ENCODE data around the gene MTERF1. TPM values are rescaled to one million over a fixed set of nuclear protein-coding genes. Genes with fewer than 3 reads are reported as not detected.

Gene MTERF1
- total RNA-seq, 1 experiment from 2014 or later: 19.8 TPM

- no peak overlapping the region for H3K27ac Mint-ChIP-seq
- TF ChIP-seq CTCF (conservative IDR thresholded peaks at IDR 0.05): no peak
- no peak overlapping the region for H3K4me3 Mint-ChIP-seq
- no peak overlapping the region for H2BK15ac ChIP-seq (ENCODE audit: low read depth, low read length)
- no peak overlapping the region for H4K5ac ChIP-seq (ENCODE audit: insufficient read length, low read depth, low read length)
- peaks cover 5 to 6% of the 10 kb centered on the region in 2 experiments; a peak in 1 of 4 replicates for H3K4me1 Mint-ChIP-seq
- no peak overlapping the region for H3K4ac ChIP-seq (ENCODE audit: low read depth, low read length)
- H3K9me3 Mint-ChIP-seq: no peaks in the 10 kb centered on the region
- H2BK120ac ChIP-seq (ENCODE audit: low read depth, low read length, poor library complexity, severe bottlenecking): no peak overlapping the region
- no peak overlapping the region for H4K91ac ChIP-seq (ENCODE audit: insufficient read length, low read depth, low read length)
- H3K27me3 Mint-ChIP-seq (ENCODE audit: low read depth): no peaks in the 10 kb centered on the region; the same call in 1 of the 2 replicates
- no peak overlapping the region for H3K27ac ChIP-seq (ENCODE audit: insufficient read length, low read depth, low read length)
- no CpG with 5 or more reads among the region's 1 CpG for WGBS (ENCODE audit: extremely low coverage, insufficient read length, low lambda C conversion rate)
- DNase-seq: no peak
- H3K36me3 Mint-ChIP-seq (ENCODE audit: insufficient read depth in 1 of 3, low read depth in 3 of 3): no peaks in the 10 kb centered on the region
- no peak overlapping the region for H2AK5ac ChIP-seq (ENCODE audit: insufficient read length, low read length)
- H3K14ac ChIP-seq (ENCODE audit: insufficient read depth, low read length): no peak overlapping the region
- H3K79me2 ChIP-seq (ENCODE audit: insufficient read depth, low read length): no peaks in the 10 kb centered on the region
- no peaks in the 10 kb centered on the region for H3K9me3 ChIP-seq (ENCODE audit: control insufficient read depth, low read depth, low read length)
- no peak overlapping the region for H3K23ac ChIP-seq (ENCODE audit: insufficient read length, low read depth, low read length)
- no peaks in the 10 kb centered on the region for H3K79me1 ChIP-seq (ENCODE audit: insufficient read depth, low read depth, low read length, poor library complexity, severe bottlenecking)
- H3K18ac ChIP-seq (ENCODE audit: insufficient read length, low read depth, low read length): no peak overlapping the region
- no peak overlapping the region for H3K4me2 ChIP-seq (ENCODE audit: insufficient read depth, insufficient read length, low read length)
- H3T11ph ChIP-seq (ENCODE audit: low read length): no peak overlapping the region
- H4K8ac ChIP-seq (replicated peaks; ENCODE audit: insufficient read length, low read depth, low read length): no peak overlapping the region
- H2BK12ac ChIP-seq (ENCODE audit: insufficient read length, low read depth, low read length): no peak overlapping the region
- H3K4me1 ChIP-seq (ENCODE audit: insufficient read depth, low read length): no peaks in the 10 kb centered on the region
- no peaks in the 10 kb centered on the region for H3K27me3 ChIP-seq (ENCODE audit: insufficient read depth, low read length)
- no peak overlapping the region for H2AFZ ChIP-seq (ENCODE audit: low read length)
- H2BK20ac ChIP-seq (ENCODE audit: low read depth, low read length, poor library complexity, severe bottlenecking): no peak overlapping the region
- H3K9ac ChIP-seq (ENCODE audit: extremely low read depth, insufficient read length, low read length): no peak overlapping the region
- H4K20me1 ChIP-seq (ENCODE audit: control insufficient read depth, insufficient read depth, insufficient read length): no peaks in the 10 kb centered on the region
- H3K56ac ChIP-seq (ENCODE audit: insufficient read length, low read depth, low read length): no peak overlapping the region
- H2BK5ac ChIP-seq (ENCODE audit: insufficient read length, low read length): no peak overlapping the region
- H3K23me2 ChIP-seq (ENCODE audit: insufficient read length, low read depth, low read length, poor library complexity, severe bottlenecking): no peaks in the 10 kb centered on the region
Measured at GRCh38 chr7:91918356-91918755, 37.9 kb upstream of the MTERF1 start.

Measured in H9 (cell line).